Measurements from ENCODE around the gene DCST2.

DCST2 gene

DNA sequence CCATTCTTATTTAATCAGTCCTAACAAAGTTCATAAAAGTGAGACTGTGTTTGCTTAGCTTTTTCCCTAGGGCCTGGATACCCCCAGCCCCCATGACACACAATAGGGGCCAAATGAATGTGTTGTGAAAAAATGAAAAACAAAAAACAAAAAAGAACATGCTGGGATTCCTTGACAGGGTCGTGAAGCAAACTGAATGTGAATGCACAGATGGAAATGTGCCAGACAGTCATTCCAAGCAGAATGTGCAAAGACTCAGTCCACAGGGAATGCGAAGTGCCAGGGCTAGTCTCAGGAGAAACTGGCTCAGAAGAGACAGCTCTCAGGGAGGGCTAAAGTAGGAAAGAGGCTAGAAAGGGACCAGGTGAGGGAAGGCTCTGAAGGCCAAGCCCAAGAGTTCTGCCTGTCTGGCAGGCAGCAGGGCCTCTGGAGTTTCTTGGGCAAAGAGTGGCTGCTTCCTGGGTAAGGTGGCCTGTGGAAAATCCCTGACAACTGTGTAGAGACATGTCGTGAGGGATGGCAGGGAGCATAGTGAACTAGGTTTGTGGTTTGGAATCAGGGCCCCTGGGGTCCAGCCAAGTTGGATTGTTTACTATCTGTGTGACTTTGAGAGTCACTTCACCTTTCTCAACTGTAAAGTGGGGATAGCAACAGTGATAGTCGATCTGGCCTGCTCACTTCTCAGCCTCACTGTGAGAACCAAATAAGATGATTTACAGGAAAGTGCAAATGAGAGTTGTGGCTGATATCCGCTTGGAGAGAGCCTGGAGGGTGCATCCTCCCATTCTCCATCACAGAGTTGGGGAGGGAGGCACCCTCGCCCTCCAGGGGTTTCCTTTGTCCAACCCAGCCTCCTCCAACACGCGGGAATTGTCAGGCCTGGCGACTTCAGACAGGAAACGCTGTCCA is 16.3 kb upstream of the DCST2 start:
- peaks cover 16 to 51% (median 50%) of the 10 kb centered on the region in 5 donors for H3K4me1 ChIP-seq (ENCODE audit: control insufficient read depth in 5 of 5, insufficient read depth in 5 of 5, low read length in 5 of 5)
- H3K9ac ChIP-seq (ENCODE audit: low read length in 5 of 5): peak overlapping the region; percentile 25 to 80 (median 73)
- peak overlapping the region; percentile 86 for H3K27ac ChIP-seq (ENCODE audit: low read depth, low read length)
- no peaks in the 10 kb centered on the region for H3K9me3 ChIP-seq (ENCODE audit: control insufficient read depth in 5 of 5, low read length in 5 of 5)
- H3K4me3 ChIP-seq (ENCODE audit: low read depth in 1 of 5, low read length in 5 of 5): peak overlapping the region; percentile 16 to 85 (median 77)
- peaks cover 0 to 16% (median 10%) of the 10 kb centered on the region in 5 donors for H3K36me3 ChIP-seq (ENCODE audit: control insufficient read depth in 5 of 5, insufficient read depth in 5 of 5, low read length in 5 of 5)
- H3K27me3 ChIP-seq (ENCODE audit: control insufficient read depth in 5 of 5, insufficient read depth in 4 of 5, low read length in 5 of 5): no peaks in the 10 kb centered on the region

DNA sequence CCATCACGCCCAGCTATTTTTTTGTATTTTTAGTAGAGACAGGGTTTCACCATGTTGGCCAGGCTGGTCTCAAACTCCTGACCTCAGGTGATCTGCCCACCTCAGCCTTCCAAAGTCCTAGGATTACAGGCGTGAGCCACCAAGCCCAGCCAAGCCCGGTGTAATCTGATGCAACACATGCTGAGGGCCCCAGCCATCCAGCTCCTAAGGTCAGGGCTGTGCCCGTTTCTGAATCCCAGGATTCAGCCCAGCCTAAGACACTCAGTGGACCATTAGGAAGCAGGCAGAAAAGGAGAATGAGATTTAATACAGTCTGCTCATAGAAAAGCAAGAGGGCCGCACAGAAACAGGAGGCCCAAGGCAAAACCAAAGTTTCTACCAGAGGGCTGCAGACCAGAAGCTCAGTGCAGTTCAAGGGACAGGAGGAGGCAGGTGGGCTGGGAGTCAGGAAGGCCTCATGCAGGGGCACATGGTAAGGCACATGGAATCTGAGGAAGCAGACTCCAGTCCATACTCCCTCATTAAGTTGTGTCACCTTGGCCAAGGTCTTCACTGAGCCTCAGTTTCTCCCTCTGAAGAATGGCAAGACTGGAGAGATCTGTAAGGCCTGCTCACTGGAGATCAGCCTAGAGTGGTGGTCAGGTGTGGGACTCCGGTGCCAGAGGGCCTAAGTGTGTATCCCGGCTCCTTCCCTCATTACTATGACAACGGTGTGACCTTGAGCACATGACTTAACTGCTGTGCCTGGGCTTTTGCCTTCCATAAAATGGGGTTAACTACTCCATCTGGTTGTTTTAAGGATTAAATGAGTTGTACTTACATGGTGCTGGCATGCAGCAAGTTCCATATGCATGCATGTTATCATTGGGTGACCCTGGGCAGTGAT is 15.1 kb upstream of the DCST2 start:
- no peaks in the 10 kb centered on the region for H3K9me3 ChIP-seq (ENCODE audit: control insufficient read depth in 5 of 5, low read length in 5 of 5)
- no peak overlapping the region for H3K27ac ChIP-seq (ENCODE audit: low read depth, low read length)
- H3K27me3 ChIP-seq (ENCODE audit: control insufficient read depth in 5 of 5, insufficient read depth in 4 of 5, low read length in 5 of 5): no peaks in the 10 kb centered on the region
- peak overlapping the region in 1 of 5 donors; percentile 21 for H3K9ac ChIP-seq (ENCODE audit: low read length in 5 of 5)
- H3K36me3 ChIP-seq (ENCODE audit: control insufficient read depth in 5 of 5, insufficient read depth in 5 of 5, low read length in 5 of 5): peaks cover 0 to 4% (median under 1%) of the 10 kb centered on the region in 5 donors
- H3K4me1 ChIP-seq (ENCODE audit: control insufficient read depth in 5 of 5, insufficient read depth in 5 of 5, low read length in 5 of 5): peaks cover 19 to 57% (median 49%) of the 10 kb centered on the region in 5 donors
- no peak overlapping the region for H3K4me3 ChIP-seq (ENCODE audit: low read depth in 1 of 5, low read length in 5 of 5)

DNA sequence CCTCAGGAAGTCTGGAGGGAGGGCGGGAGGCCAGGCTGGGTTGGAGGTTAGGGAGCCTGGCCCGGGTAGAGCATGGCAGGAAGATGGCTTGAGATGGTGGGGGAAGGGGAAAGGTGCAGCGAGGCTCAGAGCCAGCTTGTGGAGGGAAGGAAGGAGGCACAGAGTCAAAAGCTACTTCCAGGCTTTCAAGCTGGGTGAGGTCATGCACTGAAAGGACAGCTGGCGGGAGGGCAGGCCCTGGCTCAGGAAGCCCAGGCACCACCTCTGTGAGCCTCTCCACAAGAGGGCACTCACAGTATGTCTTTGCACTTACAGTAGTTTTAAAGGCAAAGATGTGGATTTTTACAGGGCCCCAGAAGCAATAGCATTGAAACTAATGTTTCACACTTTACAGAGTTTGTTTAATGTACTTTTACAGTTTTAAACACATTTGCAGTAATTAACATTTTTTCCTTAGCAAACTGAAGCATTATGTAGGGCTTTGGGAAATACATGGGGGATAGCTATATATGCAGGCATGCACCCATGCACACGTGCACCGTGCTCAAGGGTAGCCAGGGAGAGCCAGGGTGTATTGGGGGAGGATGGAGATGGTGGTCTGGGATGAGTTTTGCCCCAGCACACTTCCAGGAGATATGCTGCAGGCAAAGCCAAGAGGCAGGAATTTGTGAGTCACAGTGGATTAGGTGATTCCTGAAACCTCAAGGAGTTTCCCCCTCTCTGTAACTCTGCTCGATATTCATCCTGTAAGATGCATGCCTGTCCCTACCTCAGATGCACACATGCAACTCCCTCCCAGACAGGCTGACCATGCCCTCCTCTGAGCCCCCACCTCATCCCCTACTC is 11.5 kb upstream of the DCST2 start:
- no peak overlapping the region for H3K27ac ChIP-seq (ENCODE audit: low read depth, low read length)
- H3K9me3 ChIP-seq (ENCODE audit: control insufficient read depth in 5 of 5, low read length in 5 of 5): no peaks in the 10 kb centered on the region
- H3K9ac ChIP-seq (ENCODE audit: low read length in 5 of 5): peak overlapping the region in 1 of 5 donors; percentile 11
- no peak overlapping the region for H3K4me3 ChIP-seq (ENCODE audit: low read depth in 1 of 5, low read length in 5 of 5)
- H3K27me3 ChIP-seq (ENCODE audit: control insufficient read depth in 5 of 5, insufficient read depth in 4 of 5, low read length in 5 of 5): no peaks in the 10 kb centered on the region
- H3K4me1 ChIP-seq (ENCODE audit: control insufficient read depth in 5 of 5, insufficient read depth in 5 of 5, low read length in 5 of 5): peaks cover 10 to 26% (median 16%) of the 10 kb centered on the region in 5 donors
- no peaks in the 10 kb centered on the region for H3K36me3 ChIP-seq (ENCODE audit: control insufficient read depth in 5 of 5, insufficient read depth in 5 of 5, low read length in 5 of 5)

DNA sequence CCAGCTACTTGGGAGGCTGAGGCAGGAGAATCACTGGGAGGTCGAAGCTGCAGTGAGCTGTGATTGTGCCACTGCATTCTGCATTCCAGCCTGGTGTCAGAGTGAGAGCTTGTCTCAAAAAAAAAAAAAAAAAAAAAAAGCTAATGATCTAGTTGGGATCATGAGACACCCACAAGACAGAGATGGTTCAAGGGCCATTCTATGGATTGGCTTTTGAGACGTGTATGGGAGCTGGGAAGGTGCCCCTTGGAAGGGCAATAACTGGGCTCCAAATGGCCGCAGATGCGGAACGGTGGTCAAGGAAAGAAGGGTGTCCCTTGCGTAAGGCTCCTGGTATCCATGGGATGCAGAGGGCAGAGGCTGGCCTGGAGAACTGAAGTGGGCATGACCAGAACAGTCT is 10.8 kb upstream of the DCST2 start:
- Histone ChIP-seq H3K4me1 (ENCODE audit: control insufficient read depth in 5 of 5, insufficient read depth in 5 of 5, low read length in 5 of 5) (peaks cover 5 to 19% (median 10%) of the 10 kb centered on the region in 5 donors), H3K4me3 (ENCODE audit: low read depth in 1 of 5, low read length in 5 of 5) (no peak overlapping the region), H3K9me3 (ENCODE audit: control insufficient read depth in 5 of 5, low read length in 5 of 5) (no peaks in the 10 kb centered on the region), H3K27ac (ENCODE audit: low read depth, low read length) (no peak overlapping the region), H3K27me3 (ENCODE audit: control insufficient read depth in 5 of 5, insufficient read depth in 4 of 5, low read length in 5 of 5) (no peaks in the 10 kb centered on the region), H3K36me3 (ENCODE audit: control insufficient read depth in 5 of 5, insufficient read depth in 5 of 5, low read length in 5 of 5) (no peaks in the 10 kb centered on the region), H3K9ac (ENCODE audit: low read length in 5 of 5) (peak overlapping the region in 1 of 5 donors; percentile 11)

DNA sequence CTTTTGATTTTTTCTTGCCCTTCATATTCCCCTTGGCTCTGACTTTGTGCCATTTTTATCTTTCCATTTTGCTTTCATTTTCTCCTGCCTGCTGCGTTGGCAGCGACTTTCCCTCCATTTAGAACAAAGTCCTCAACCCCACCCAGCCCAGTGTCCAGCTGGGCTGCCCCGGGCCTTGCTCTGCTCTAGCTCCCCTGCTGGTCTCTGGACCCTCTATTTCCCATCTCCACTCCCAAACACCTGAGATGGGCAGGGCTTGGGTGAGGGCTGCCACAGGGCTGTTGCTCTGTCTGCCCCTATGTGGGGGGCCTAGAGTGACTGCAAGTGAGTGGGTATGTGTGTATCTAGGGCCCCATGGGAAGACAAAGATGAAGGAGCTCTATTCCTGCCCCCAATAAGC is 10.2 kb upstream of the DCST2 start:
- Histone ChIP-seq H3K9me3 (ENCODE audit: control insufficient read depth in 5 of 5, low read length in 5 of 5) (no peaks in the 10 kb centered on the region), H3K27me3 (ENCODE audit: control insufficient read depth in 5 of 5, insufficient read depth in 4 of 5, low read length in 5 of 5) (no peaks in the 10 kb centered on the region), H3K27ac (ENCODE audit: low read depth, low read length) (no peak overlapping the region), H3K9ac (ENCODE audit: low read length in 5 of 5) (no peak overlapping the region), H3K4me3 (ENCODE audit: low read depth in 1 of 5, low read length in 5 of 5) (no peak overlapping the region), H3K4me1 (ENCODE audit: control insufficient read depth in 5 of 5, insufficient read depth in 5 of 5, low read length in 5 of 5) (peaks cover 5 to 19% (median 14%) of the 10 kb centered on the region in 5 donors), H3K36me3 (ENCODE audit: control insufficient read depth in 5 of 5, insufficient read depth in 5 of 5, low read length in 5 of 5) (no peaks in the 10 kb centered on the region)

DNA sequence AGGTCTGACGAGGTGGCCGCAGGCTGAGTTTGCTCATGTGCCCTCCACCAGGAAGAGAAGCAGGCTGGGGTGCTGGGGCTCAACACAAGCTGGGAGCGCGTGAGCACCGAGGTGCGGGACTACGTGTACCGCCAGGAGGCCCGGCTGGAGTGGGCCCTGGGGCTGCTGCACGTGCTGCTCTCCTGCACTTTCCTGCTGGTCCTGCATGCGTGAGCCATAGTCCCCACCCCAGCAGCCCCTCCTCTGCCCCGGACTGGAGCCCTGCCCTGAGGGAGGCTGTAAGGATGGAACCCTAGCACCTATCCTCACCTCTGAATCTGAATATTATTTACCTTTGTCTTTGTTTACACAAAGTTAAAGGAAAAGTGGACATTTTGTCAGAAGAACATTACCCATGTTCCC is 9.7 kb upstream of the DCST2 start:
- Histone ChIP-seq H3K4me3 (ENCODE audit: low read depth in 1 of 5, low read length in 5 of 5) (no peak overlapping the region), H3K4me1 (ENCODE audit: control insufficient read depth in 5 of 5, insufficient read depth in 5 of 5, low read length in 5 of 5) (peaks cover 5 to 19% (median 17%) of the 10 kb centered on the region in 5 donors), H3K27ac (ENCODE audit: low read depth, low read length) (no peak overlapping the region), H3K9ac (ENCODE audit: low read length in 5 of 5) (no peak overlapping the region), H3K27me3 (ENCODE audit: control insufficient read depth in 5 of 5, insufficient read depth in 4 of 5, low read length in 5 of 5) (no peaks in the 10 kb centered on the region), H3K36me3 (ENCODE audit: control insufficient read depth in 5 of 5, insufficient read depth in 5 of 5, low read length in 5 of 5) (no peaks in the 10 kb centered on the region), H3K9me3 (ENCODE audit: control insufficient read depth in 5 of 5, low read length in 5 of 5) (no peaks in the 10 kb centered on the region)

DNA sequence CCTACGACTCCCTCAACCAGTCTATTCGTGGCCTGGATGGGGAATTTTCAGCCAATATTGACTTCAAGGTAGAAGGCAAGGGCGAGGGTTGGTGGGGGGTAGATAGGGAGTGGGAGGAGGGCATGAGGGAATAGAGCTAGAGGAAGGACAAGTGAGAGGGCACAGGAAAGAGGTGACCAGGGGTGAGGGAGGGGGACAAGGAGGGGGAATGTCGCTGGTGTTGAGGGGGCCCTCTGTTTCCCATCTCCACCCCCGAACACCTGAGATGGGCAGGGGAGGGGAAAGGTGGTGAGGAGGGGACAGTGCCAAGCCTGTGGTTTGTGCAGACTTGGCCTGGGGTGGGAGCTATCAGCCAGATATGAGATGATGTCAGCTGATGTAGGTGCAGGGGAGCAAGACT is 9.2 kb upstream of the DCST2 start:
- Histone ChIP-seq H3K9ac (ENCODE audit: low read length in 5 of 5) (no peak overlapping the region), H3K36me3 (ENCODE audit: control insufficient read depth in 5 of 5, insufficient read depth in 5 of 5, low read length in 5 of 5) (no peaks in the 10 kb centered on the region), H3K4me1 (ENCODE audit: control insufficient read depth in 5 of 5, insufficient read depth in 5 of 5, low read length in 5 of 5) (peaks cover 5 to 20% (median 17%) of the 10 kb centered on the region in 5 donors), H3K4me3 (ENCODE audit: low read depth in 1 of 5, low read length in 5 of 5) (no peak overlapping the region), H3K27me3 (ENCODE audit: control insufficient read depth in 5 of 5, insufficient read depth in 4 of 5, low read length in 5 of 5) (no peaks in the 10 kb centered on the region), H3K9me3 (ENCODE audit: control insufficient read depth in 5 of 5, low read length in 5 of 5) (no peaks in the 10 kb centered on the region), H3K27ac (ENCODE audit: low read depth, low read length) (no peak overlapping the region)

DNA sequence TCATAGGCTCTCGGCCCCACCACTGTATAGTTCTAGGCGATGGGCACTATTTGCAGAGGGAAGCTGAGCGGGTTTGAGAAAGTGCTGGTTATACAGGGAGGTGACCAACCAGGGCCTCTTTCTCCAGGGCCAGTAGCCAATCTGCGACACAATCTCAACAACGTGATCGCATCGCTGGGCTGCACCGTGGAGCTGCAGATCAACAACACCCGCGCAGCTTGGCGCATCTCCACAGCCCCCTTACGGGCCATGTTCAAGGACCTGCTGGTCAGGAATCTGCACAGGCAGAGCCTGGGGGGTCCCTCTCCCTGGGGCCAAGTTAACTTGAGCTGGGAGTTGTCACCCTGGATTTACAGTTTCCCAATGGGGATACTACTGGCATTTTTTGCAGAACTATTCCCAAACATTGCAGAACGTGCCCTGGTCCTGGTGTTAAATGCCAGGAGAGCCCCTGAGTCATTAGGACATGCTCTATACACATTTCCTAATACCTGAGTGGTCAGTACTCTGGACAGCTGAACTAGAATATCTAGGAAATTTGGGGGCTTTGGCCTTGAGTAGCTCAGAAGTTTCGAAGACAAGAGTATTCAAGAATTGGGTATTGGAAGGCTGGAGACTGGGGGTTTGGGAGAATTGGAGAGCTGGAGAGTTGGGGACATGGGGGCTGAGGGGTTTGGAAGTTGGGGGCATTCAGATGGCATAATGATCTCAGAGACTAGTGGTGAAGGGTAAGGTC is 6.9 kb upstream of the DCST2 start:
- no peak overlapping the region for H3K4me3 ChIP-seq (ENCODE audit: low read depth in 1 of 5, low read length in 5 of 5)
- H3K27me3 ChIP-seq (ENCODE audit: control insufficient read depth in 5 of 5, insufficient read depth in 4 of 5, low read length in 5 of 5): no peaks in the 10 kb centered on the region
- H3K36me3 ChIP-seq (ENCODE audit: control insufficient read depth in 5 of 5, insufficient read depth in 5 of 5, low read length in 5 of 5): no peaks in the 10 kb centered on the region
- no peaks in the 10 kb centered on the region for H3K9me3 ChIP-seq (ENCODE audit: control insufficient read depth in 5 of 5, low read length in 5 of 5)
- peaks cover 5 to 34% (median 28%) of the 10 kb centered on the region in 5 donors for H3K4me1 ChIP-seq (ENCODE audit: control insufficient read depth in 5 of 5, insufficient read depth in 5 of 5, low read length in 5 of 5)
- H3K9ac ChIP-seq (ENCODE audit: low read length in 5 of 5): no peak overlapping the region
- H3K27ac ChIP-seq (ENCODE audit: low read depth, low read length): no peak overlapping the region

DNA sequence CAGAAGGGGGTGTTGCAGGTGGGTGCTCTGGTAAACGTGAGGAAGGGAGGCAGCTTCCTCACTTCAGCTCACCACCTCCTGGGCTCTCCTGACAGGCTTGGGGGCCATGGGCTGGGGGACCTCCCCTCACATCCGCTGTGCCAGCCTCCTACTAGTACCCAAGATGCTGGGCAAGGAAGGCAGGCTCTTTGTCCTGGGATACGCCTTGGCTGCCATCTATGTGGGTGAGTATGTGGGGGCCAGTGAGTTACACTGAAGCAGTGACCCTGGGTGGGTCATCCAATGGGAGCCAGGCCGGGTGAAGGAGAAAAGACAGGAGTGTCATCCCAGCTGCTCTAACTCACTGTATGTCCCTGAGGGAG is 5.7 kb upstream of the DCST2 start:
- H3K4me1 ChIP-seq (ENCODE audit: control insufficient read depth in 5 of 5, insufficient read depth in 5 of 5, low read length in 5 of 5): peaks cover 0 to 23% (median 18%) of the 10 kb centered on the region in 5 donors
- H3K4me3 ChIP-seq (ENCODE audit: low read depth in 1 of 5, low read length in 5 of 5): no peak overlapping the region
- no peak overlapping the region for H3K27ac ChIP-seq (ENCODE audit: low read depth, low read length)

More for the DNA sequence above, 5.7 kb upstream of the DCST2 start:
- H3K9ac ChIP-seq (ENCODE audit: low read length in 5 of 5): no peak overlapping the region
- no peaks in the 10 kb centered on the region for H3K36me3 ChIP-seq (ENCODE audit: control insufficient read depth in 5 of 5, insufficient read depth in 5 of 5, low read length in 5 of 5)
- H3K9me3 ChIP-seq (ENCODE audit: control insufficient read depth in 5 of 5, low read length in 5 of 5): no peaks in the 10 kb centered on the region
- no peaks in the 10 kb centered on the region for H3K27me3 ChIP-seq (ENCODE audit: control insufficient read depth in 5 of 5, insufficient read depth in 4 of 5, low read length in 5 of 5)

Measured in subcutaneous abdominal adipose tissue (tissue), 5 donors.